Retinal pigment epithelial cell (primary cell): ENCODE data around the gene ASB4.

Source experiments
- DNase-seq: peaks from one replicate; pipeline ENCODE4 v3.0.0-alpha.2; 2010; ENCODE audit warnings: low read depth
- H3K4me3 ChIP-seq: 2 replicates; pipeline ENCODE4 v1.5.1; 2011; ENCODE audit warnings: mild to moderate bottlenecking, low read length, control low read depth, moderate library complexity
- TF ChIP-seq, protein P1 (sequence below): conservative IDR thresholded peaks from 2 replicates; pipeline ENCODE4 v1.5.1; 2011; ENCODE audit warnings: low read depth, low read length, control low read depth, inconsistent platforms

Gene ASB4

DNA sequence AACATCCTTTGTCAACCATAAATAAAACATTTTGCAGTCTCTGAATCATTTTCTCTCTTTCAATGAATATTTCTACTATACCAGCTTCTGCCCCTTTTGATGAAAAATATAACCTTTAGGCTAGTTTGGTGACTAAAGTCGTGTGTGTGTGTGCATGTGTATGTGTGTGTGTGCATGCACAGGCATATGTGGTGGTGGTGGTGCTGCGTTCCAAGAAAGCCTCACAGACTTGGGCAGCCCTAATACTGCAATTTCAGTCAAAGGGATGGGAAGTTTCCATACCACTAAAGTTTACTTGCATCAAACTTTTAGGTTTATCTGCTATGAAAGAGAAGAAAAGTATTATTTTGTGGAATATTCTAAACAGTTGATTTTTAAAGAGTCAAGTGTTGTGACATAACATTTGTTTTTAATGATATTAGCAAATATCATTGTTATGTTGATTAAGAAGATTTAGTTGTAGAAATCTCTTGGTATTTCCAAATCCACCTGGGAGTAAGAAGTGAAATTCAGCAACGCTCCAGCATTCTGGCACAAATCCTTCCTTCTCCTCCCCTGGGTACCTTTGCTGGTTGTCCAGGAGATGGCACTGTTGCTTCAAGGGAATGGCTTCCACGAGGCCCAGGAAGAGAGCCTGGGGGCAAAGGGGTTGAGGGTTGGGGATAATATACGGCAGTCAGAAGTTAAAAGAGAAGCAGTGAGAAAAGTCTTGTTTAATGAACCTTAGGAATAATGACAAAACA, 41.5 kb downstream of the ASB4 start:
- DNase-seq = no peak
- no peak overlapping the region for H3K4me3 ChIP-seq
- TF ChIP-seq, protein P1, sequence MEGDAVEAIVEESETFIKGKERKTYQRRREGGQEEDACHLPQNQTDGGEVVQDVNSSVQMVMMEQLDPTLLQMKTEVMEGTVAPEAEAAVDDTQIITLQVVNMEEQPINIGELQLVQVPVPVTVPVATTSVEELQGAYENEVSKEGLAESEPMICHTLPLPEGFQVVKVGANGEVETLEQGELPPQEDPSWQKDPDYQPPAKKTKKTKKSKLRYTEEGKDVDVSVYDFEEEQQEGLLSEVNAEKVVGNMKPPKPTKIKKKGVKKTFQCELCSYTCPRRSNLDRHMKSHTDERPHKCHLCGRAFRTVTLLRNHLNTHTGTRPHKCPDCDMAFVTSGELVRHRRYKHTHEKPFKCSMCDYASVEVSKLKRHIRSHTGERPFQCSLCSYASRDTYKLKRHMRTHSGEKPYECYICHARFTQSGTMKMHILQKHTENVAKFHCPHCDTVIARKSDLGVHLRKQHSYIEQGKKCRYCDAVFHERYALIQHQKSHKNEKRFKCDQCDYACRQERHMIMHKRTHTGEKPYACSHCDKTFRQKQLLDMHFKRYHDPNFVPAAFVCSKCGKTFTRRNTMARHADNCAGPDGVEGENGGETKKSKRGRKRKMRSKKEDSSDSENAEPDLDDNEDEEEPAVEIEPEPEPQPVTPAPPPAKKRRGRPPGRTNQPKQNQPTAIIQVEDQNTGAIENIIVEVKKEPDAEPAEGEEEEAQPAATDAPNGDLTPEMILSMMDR = peak; percentile 96

DNA sequence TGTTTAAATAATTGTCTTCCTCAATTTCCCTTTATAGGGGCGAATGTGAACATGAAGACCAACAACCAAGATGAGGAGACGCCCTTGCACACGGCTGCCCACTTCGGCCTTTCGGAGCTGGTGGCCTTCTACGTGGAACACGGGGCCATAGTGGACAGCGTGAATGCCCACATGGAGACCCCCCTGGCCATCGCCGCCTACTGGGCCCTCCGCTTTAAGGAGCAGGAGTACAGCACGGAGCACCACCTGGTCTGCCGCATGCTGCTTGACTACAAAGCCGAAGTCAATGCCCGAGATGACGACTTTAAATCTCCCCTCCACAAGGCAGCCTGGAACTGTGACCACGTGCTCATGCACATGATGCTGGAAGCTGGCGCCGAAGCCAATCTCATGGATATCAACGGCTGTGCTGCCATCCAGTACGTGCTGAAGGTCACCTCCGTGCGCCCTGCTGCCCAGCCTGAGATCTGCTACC, 42.1 kb downstream of the ASB4 start:
- no peak for DNase-seq
- TF ChIP-seq, protein P1 = no peak
- no peak overlapping the region for H3K4me3 ChIP-seq

DNA sequence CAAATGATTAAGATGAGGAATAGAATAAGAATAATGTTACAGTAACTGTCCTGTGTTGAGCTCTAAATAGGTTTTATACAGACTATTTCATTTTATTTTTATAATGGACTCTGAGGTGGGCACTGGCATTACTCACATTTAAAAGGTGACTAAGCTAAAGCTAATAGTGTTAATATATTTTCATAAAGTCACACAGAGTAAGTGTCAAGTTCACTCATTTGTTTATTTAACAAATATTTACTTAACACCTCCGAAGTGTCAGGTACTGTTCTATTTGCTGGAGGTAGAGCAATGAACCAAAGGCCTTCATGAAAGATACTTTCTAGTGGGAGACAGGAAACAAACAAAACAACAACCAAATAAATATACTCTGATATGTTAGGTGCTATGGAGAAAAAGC, 44.0 kb downstream of the ASB4 start:
- H3K4me3 ChIP-seq = no peak overlapping the region
- DNase-seq = no peak
- TF ChIP-seq, protein P1 = no peak

DNA sequence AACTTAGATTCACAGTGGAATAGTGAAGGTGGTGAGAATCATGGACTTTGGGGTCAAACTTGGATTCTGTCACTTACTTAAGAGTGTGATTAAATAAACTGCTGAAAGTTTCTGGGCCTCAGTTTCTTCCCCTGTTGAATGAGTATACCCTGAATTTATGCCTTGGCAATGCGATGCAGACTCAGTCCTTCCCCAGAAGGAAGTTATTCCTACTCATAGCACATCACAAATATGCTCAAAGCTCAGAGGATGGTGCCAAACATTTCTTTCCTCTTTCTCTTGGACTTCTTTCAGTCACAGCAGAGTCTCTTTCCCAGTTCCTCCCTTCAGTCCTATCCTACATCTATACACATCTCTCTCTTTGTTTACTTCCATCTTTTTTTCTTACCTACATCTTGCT, 45.1 kb downstream of the ASB4 start:
- H3K4me3 ChIP-seq = no peak overlapping the region
- DNase-seq = no peak
- TF ChIP-seq, protein P1 = no peak

DNA sequence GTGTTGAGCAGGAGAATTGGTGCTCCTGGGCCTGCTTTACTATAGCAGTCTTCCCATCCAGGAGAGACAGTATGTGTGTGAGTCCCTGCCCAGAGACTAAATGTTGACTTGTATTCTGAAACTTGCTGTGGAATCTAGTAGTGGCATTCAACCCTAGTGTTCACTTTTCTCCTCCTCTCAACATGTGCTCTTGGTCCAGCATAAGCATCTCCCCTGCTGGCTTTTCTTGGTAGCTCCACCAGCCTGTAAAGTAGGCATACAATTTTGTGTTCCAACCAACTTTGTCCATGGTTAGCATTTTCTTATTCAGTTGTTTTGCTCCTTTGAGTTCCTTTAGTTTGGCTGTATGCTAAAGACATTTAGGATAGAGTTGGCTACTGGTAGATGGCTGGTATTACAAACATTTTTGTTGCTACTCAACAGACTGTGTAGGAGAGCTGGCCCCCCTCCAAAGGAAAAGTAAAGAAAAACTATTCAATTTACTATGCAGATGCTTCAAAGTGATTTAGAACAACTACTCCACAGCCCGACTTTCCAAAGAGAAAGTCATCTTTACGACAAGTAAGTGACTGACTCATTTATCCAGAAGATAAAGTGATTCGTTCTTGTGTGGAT, 46.0 kb downstream of the ASB4 start:
- H3K4me3 ChIP-seq = no peak overlapping the region
- no peak for DNase-seq
- TF ChIP-seq, protein P1 = no peak

DNA sequence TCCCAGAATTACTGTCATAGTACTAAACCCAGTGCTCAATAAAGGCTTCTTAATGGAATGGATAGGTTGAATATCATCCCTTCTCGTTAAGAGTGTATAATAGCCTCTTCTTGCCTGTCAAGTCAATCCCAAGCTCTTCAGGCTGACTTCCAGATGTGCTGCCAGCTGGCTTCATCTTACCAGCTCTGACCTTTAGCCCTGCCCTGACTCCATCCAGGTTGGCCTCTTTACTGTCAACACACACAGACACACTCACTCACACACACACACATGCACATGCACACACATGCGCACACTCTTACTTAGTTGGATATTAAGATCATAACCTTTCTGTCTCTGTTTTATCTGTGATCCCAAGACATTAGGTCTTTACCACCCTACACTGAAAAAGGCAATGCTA, 49.1 kb downstream of the ASB4 start:
- no peak overlapping the region for H3K4me3 ChIP-seq
- TF ChIP-seq, protein P1 = no peak
- DNase-seq = no peak

DNA sequence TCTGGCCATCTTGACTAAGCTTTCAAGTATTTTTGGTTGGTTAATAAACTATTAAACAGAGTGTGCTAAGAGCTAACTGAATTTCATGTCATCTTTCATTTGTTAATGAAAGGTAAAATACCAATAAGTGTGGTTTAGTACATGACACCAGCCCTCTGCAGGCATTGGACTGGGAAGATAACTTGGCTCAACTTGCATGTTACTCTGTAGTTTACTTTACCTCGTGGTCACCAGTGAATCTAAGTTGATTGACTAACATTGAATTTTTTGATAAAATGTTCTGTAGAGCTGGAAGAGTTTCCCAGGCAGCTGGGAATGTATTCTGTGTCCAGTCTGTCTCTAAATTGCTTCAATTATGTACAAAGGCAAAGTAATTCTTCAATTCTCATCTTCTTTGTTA, 49.9 kb downstream of the ASB4 start:
- no peak overlapping the region for H3K4me3 ChIP-seq
- DNase-seq = no peak
- TF ChIP-seq, protein P1 = no peak
